Measurements from ENCODE around the gene GPATCH8.

GRCh38 chr17:44424828-44425461 is 78.3 kb downstream of the GPATCH8 start:
- TF ChIP-seq EZH2 (IDR thresholded peaks at IDR 0.05; ENCODE audit: borderline replicate concordance, low read depth, low read length, poor library complexity, severe bottlenecking) (no peak), CTCF (conservative IDR thresholded peaks at IDR 0.05; ENCODE audit: low read depth, low read length) (no peak)
